Measurements from ENCODE around the gene MTA1. TPM values are rescaled to one million over a fixed set of nuclear protein-coding genes. Genes with fewer than 3 reads are reported as not detected.

MTA1 gene
- total and polyA plus RNA-seq, 2 donors (not counting 1 experiment from before 2014, with no cell fraction given), result 137 to 147 TPM

- WGBS (ENCODE audit: insufficient coverage), result 86% methylated on average over 49 of the region's 54 CpGs
- CTCF ChIA-PET, result interaction anchor here (1.4 to 1.9 kb wide), 3 partner anchors 12 to 59 kb away, joined by 4 to 7 read pairs (median 6); no protein-coding TSS in a partner anchor
- DNase-seq, result no peak
- Histone ChIP-seq H3K27me3 (replicated peaks in 1 of 4; ENCODE audit: control extremely low read depth in 1 of 4, control insufficient read depth in 3 of 4, insufficient read depth in 4 of 4, low read length in 3 of 4) (peaks cover 0 to 23% (median 1%) of the 10 kb centered on the region in 4 experiments), H3K27ac (ENCODE audit: low read length in 2 of 2) (no peak overlapping the region), H3K4me1 (ENCODE audit: control insufficient read depth in 2 of 2, insufficient read depth in 2 of 2, low read length in 2 of 2) (peaks cover 8 to 17% of the 10 kb centered on the region in 2 donors), H3K36me3 (replicated peaks in 1 of 2; ENCODE audit: control extremely low read depth in 1 of 2, control insufficient read depth in 1 of 2, extremely low read depth in 1 of 2, insufficient read depth in 2 of 2, low read length in 1 of 2) (peaks cover 0 to 12% of the 10 kb centered on the region in 2 experiments), H3K9ac (ENCODE audit: low read length) (no peak overlapping the region), H3K4me2 (replicated peaks; ENCODE audit: low read depth, low read length, poor library complexity, severe bottlenecking) (no peak overlapping the region), H4K20me1 (ENCODE audit: control insufficient read depth, insufficient read depth, low read length, poor library complexity, severe bottlenecking) (peaks cover 5% of the 10 kb centered on the region), H3K79me2 (ENCODE audit: control insufficient read depth, insufficient read depth, low read length) (no peaks in the 10 kb centered on the region), H3K4me3 (ENCODE audit: control extremely low read depth in 1 of 5, extremely low read depth in 1 of 5, insufficient read depth in 1 of 5, low read depth in 2 of 5, low read length in 4 of 5) (no peak overlapping the region), H3K9me3 (ENCODE audit: control extremely low read depth in 1 of 3, control insufficient read depth in 2 of 3, insufficient read depth in 1 of 3, low read length in 2 of 3) (peaks cover 0 to 11% (median 0%) of the 10 kb centered on the region in 3 donors), H2AFZ (ENCODE audit: insufficient read depth, low read depth, low read length, poor library complexity, severe bottlenecking) (no peak overlapping the region)
- POLR2A ChIA-PET, result no interaction called here
- no peak overlapping the region for H3K4me3 Mint-ChIP-seq
- ATAC-seq (ENCODE audit: low read depth), result no peak
- peaks cover 14% of the 10 kb centered on the region for H3K4me1 Mint-ChIP-seq
- H3K27me3 Mint-ChIP-seq, result no peaks in the 10 kb centered on the region
- TF ChIP-seq EZH2 (IDR thresholded peaks at IDR 0.05; ENCODE audit: borderline replicate concordance, insufficient read depth, low read depth, low read length, poor library complexity, severe bottlenecking) (no peak), CTCF (IDR thresholded peaks at IDR 0.05) (no peak)
- no peaks in the 10 kb centered on the region for H3K9me3 Mint-ChIP-seq (ENCODE audit: insufficient read depth)
- no peak overlapping the region for H3K27ac Mint-ChIP-seq
- intact Hi-C loops (cut with micrococcal nuclease), result no loop called here
Measured at GRCh38 chr14:105469456-105470349, 50.1 kb downstream of the MTA1 start.
